Left renal pelvis (tissue), 4 donors: Measurements from ENCODE around the gene HLA-DMA. TPM values are rescaled to one million over a fixed set of nuclear protein-coding genes. Genes with fewer than 3 reads are reported as not detected.

ENCODE experiments used
- DNase-seq, 4 donors: peaks; one replicate each; pipeline ENCODE4 v3.0.0-alpha.2; 2013; ENCODE audit warnings: low read depth in 4 of 4, low spot score in 3 of 4
- polyA plus RNA-seq, 4 donors: library from polyadenylated mRNA; unstranded; fragments of 120-200 nt; gene quantifications; one replicate each; pipeline ENCODE4 v1.2.1, GENCODE V29; 2013; ENCODE audit not compliant: insufficient read length in 4 of 4

Gene HLA-DMA
- polyA plus RNA-seq, 4 donors = 6.2 to 18.5 (median 15.6) TPM

DNA sequence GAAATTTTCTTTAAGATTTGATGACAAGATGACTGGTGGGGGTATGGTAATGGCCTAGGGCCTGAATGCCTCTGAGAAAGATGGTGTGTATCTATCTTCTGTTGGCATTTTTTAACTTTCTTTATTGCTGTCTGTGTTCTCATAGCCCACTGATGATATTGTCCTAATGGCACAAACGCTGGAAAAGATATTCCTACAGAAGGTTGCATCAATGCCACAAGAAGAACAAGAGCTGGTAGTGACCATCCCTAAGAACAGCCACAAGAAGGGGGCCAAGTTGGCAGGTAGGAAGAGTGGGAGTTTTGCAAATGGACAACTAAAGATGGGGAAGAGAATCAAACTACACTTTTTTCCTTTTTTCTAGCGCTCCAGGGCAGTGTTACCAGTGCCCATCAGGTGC, 23.0 kb upstream of the HLA-DMA start:
- DNase-seq = no peak

DNA sequence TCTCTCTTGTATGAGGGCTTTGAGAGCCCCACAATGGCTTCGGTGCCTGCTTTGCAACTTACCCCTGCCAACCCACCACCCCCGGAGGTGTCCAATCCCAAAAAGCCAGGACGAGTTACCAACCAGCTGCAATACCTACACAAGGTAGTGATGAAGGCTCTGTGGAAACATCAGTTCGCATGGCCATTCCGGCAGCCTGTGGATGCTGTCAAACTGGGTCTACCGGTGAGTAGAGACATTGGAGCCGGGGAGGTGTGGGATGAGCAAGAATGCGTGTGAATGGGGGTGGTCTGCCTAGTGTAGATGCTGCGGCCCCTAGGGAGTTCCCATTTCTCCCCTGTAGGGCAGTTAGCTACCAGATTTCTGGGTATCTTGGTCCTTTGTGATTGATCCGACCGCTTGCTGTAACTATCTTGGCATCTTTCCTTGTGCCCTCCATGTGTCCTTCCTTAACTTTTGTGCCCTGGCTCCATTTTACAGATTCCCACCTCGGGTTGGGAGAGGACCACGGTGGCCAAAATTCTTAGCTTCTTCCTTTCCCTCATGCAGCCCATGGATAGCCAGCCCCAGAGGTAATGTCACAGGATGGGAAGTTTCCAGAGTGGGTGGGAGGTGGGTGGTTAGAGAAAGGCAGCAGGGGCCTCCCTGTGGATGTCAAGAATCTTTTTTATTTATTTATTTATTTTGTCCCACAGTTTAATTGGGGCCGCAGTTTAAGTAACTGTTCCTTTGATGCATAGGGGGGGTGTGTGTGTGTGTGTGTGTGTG, 21.8 kb upstream of the HLA-DMA start:
- no peak for DNase-seq

DNA sequence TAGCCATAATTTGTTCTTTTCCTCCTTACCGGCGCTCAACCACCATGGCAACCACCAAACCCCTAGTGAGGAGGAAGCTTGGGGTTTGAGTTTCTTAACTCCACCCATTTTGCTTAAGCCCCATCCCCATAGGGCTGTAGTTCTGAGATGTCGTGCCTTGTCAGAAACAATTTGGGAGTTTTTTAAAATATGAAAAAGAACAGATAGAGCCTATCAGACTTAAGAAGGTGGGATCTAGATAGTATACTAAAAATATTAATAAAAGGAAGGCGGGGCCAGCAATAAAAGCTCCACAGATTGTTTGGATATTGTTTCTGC, 21.1 kb upstream of the HLA-DMA start:
- no peak for DNase-seq

DNA sequence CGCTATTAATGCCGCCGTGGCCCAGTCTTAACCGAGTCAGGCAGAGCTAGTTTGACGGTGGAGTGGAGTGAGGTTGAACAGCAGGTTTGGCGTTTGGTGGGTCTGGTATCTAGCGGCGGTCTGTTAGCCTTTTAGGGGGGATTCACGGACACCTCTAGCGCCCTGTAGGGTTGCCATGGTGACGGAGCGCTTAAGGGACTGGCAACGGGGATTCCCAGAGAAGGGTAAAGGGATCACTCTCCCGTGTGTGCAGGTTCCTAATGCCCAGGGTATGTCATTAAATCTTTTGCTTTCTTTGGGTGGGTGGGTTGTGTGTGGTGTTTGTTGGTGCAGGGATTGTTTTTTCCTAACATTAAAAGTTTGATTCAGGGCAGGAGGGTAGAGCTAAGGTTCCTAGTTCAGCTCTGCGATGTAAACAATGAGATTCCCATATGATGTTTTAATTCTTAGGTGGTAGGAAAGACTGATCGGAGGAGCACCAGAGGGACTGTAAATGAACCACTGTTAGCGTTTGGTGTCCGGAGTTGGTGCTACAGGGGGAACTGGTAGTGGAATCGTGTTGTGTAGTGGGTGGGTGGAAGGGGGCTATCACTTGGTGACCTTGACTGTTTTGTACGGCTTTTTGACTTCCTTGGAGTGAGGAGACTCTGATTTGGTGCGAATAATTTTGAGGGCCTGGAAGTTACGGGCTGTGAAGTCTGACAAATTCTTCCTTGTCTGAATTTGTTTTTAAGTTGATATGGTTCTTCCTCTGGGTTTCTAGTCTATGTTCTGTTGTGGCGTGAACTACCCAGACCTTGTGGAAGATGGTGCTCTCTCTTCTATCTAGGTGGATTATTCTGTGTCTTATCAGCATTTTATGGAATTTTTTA, 20.5 kb upstream of the HLA-DMA start:
- DNase-seq = no peak

DNA sequence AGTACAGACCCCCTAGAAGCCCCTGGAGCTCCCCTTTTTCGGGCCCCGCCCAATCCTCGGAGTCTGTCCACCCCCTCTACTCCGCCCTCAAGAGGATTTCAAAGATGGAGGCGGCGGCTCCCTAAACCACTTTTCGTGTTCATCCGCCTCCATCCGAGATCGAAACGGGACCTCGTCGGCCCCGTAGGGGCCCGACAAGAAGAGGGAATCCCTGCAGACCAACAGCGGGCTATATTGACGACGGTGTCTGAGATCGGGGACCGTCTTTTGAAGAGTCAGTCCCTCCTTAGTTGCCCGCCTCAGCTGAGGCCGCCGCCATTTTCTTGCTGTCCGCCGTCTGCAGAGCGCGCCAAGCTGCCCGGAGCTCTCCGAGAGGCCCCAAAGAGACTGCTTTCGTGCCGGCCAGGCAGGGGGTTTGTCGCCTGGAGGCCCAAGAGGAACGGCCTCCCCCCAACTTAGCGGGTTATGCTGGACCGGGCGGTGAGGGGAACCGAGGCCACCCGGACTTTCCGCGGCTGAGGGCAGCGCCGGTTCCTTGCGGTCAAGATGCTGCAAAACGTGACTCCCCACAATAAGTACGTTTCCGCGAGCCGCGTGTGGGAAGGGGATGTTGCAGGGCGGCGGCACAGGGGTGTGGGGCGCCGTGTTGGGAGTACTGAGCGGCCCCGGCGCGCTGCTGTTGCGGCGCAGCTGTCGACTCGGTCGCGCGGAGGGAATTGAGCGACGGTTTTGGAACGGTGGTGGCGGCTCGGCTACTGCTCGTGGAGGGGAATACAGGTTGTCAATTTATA, 19.7 kb upstream of the HLA-DMA start:
- DNase-seq = no peak

DNA sequence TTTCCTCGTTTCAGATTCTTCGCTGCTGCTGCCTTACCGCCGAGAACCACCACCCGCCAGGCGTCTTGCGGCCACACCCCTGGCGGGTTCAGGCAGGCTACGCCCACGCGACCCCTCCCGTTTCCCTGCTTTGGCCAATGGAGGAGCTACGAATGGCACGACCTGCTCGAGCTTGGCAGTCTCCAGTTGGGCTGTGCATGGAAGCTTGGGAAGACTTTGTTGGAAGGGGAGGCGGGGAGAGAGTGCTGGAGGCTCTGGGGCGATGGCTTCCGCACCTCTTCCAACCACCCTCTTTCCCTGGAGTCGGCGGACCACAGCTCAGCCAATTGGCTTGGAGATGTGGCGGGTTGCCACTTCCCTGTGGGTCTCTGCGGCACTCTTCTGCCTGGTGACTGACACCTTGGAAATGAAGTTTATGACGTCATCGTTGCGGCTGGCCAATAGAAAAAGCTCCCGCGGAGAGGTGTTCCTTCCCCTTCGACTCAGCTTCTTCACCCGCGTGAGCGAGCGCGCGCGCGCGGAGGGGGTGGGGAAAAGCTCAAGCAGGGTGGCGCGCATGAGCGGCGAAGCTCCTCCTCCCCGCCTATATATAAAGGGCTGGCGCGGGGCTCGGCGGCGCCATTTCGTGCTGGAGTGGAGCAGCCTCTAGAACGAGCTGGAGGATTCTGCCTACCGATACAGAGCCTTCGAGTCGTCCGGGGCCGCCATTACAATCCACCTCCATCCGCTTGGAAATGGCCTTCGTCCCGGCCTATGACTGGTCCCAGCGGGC, 18.9 kb upstream of the HLA-DMA start:
- DNase-seq = peak; percentile 100

DNA sequence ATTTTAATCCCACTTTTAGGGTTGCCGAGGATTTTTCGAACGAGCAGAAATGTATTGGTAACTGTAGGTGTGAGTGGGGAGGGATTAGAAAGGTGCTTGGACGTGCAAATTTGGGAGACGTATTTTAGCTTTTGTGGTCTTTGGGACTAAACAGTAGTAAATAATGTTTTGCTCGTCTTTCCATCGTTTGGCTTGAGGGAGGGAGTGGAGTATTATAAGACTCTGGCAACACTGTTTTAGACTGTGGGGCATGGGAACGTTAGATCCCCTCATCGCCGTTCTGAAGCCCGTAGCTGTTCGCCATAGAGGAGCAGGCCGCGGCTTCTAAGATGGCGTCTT, 18.3 kb upstream of the HLA-DMA start:
- no peak for DNase-seq

DNA sequence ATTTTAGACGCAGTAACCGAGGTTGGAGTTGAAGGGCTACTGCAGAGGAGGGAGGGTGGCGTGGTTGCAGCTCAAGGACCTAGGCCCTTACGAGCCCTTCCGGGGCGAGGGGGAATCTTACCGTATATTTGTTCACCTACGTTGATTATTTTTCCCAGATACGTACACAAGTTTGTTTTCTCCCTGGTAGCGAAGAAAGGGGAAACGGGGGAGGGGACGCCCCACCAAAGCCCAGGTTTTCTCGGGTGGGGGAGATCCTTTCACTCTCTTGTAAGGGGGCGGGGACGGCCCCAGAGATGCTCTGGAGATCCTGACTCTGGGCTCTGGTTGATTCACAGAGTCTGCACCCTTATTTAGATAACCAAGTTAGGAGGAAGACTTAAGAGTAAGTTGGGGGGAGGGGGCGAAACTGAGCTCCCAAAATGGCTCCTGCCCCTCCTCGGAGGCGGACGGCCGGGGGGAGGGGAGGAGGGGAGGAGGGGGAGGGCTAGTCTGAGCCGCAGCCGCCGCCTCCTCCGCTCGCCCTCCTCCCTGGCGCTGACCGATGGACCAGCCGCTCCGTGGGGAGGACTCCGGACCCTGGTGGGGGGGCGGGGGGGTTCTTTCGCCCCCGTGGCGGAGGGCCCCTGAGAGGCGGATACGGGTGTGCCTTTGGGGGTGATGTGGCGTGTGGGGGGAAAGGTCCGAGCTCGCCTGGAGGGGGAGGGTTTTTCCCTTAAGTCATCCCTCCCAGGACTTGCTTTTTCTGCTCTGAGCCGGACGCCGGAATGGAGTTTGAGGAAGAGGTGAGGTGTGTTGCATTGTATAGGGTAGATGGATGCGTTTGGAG, 17.7 kb upstream of the HLA-DMA start:
- peak in 2 of 4 donors; percentile 77 to 85 for DNase-seq

DNA sequence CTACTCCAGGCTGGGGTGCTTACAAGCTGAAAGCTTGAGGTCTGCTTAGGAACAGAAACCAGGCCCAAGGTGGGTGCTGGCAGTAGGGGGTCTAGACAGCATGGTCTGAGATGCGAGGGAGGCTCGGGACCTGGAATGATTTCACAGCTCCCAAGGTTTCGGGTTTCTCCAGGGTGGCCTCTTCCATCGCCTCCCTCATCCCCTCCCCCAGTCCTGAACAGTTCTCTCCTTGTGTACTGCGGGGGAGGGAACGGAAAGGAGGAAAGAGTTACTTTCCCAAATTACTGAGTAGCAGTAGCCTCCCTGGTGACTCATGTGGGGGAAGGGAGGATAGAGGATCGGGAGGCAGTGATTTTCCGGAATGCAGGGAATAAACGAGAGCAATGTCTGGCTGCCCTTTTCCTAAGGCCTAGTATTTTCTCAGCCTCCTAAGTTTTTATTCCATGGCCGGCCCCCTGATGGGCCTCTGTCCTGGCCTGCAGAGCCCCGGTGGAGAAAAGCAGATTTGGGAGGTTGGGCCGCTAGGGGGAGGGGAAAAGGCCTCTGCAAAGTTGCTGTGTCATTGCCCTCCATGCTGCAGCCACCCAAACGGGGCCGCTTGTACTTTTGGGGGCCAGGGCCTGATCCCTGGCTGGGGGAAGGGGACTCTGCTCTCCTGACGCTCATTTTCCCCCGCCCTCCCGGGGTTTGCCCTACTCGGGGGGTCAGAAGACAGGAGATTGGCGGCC, 17.0 kb upstream of the HLA-DMA start:
- peak; percentile 85 to 90 (median 86) for DNase-seq

DNA sequence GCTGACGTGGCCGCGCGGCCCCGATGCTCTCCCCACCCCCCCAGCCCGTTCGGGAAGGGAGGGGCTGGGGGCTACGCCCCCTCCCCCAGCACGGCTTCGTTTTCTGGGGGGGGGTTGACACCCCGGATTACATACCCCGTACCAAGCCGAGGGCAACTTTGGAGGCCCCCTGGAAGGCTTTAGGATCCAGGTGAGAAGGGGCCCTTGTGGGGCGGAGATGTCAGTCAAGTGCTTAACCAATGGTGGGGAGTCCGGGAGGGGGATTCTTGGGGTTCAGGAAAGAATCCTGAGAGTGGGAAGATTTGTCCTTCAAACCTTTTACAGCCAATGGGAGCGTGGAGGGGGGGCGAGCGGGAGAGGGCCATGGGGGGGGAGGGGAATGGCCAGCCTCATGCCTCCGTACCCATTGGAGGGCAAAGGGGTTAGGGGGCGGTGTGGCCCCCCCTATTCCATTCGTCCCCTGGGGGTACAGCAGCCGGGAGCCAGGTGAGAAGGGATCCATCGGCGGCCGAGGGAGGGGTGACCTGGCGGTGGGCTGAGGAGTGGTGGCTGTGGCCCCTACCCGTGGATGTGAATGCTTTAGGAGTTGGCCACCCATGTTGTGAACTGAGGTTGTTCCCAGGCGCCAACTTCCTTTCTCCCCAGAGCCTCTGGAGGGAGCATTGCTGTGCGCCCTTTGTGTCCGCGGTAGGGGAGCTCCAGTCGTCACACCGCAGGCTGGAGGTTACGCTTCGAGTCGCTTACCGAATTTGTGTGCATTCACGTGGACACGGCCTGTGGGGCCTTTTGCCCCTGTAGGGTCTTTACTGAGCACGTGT, 16.2 kb upstream of the HLA-DMA start:
- peak in 1 of 4 donors; percentile 66 for DNase-seq

DNA sequence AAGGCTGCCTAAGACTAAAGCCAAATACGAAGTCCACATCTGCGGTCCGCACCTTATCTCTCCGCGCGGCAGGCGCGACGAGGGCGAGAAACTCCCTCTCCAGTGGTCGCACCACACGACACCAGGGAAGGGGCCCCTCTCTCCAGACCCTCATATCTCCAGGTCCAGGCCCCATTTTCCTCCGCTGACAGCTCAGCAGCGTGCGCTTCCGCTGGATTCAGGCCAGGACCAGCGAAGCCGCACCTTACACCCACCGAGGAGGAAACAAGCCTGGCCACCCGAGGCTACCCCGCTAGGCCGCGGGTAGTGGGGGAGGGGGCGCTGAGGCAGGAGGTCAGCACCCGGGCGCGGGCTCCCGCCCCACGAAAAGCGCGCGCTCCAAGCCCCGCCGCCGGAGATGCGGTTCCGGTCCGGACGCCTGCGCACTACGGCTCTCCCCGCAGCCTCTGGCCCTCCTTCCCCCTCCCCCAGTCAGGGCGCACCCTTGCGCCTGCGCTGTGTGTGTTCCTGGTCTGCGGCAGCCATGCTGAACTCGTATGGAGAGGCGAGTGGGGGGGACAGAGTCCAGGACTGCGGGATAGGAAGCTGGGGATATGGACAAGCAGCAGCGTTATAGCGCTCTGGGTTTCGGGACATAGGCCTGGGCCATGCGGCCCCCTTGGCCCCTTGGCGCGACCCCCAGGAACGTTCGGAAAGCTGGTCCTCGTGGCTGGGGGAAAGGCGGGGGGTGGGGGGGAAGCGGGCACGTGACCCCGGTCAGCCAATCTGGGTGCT, 15.4 kb upstream of the HLA-DMA start, which contains the start of gene BRD2:
Gene BRD2, plus strand, starts transcription at position 502 of the 774 bp plus-strand sequence. CDS start 4,305 bp downstream, outside the sequence.
- peak; percentile 94 to 98 (median 95) for DNase-seq

DNA sequence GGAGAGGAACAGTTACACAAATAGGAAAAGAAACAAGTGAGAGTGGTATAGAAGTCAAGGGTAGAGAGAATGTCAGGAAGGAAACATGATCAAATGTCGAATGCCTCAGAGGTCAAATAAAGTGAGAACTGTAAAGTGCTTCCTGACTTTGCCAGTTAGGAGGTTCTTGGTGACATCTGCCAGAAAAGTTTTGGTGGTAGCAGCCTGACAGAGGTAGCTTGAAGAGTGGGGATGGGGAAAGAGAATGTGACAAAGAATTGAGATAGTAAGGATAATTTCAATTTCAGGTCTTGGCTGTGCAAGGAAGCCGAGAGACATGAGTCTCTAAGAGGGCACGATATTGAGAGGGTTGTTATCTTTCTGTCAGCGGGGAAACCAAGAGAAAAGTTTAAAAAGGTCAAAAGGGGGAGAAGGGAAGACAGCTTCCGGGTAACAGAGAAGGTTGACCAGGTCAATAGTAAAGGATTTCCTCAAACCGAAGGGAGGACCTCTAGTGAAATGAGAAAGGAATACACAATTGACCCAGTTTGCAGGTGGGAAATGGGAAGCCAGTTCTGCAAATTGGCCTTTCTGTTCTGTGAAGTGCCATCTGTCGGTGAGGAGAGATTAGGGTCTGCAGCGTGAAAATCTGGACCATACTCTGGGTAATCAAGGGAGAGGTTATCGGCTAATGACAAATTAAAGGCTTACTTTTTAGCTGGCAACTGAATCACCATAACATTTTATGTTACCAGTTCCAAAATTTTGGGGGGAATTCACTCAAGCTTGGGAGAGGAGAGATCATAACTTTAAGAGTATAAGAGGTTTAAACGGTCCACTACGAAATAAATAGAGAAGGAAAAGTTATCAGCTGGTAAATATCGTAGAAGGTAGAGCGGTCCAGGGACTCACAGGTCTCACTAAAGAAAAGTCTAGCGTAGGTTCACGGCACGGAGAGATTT, 14.5 kb upstream of the HLA-DMA start:
- DNase-seq = no peak

DNA sequence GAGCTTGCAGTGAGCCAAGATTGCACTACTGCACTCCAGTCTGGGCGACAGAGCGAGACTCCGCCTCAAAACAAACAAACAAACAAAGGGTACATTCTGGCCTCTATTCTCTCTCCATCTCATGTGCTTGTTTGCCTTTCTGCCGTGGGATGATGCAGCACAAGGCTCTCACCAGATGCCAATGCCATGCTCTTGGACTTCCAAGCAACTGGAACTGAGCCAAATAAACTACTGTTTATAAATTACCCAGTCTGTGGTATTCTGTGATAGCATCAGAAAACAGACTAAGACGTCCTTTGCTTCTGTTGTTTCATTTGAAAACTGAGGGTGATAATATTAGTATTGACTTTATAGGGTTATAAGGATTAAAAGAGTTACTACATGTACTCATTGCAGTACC, 11.9 kb upstream of the HLA-DMA start:
- no peak for DNase-seq

DNA sequence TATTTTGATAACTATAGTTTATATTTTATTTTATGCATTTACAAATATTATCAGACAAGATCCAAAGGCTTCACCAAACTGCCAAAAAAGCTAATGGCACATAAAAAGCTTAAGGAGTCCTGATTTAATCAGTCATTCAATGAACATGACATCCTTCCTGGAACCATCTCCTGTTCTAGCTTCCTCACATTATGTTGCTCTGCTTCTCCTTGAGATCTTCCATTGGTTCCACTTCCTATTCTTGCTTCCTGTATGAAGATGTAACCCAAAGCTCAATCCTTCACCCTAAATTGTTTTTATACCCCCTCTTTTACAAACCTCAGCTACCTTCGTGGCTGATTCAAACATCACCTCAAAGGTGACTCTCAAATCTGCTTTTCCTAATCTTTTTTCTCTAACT, 11.0 kb upstream of the HLA-DMA start:
- no peak for DNase-seq

DNA sequence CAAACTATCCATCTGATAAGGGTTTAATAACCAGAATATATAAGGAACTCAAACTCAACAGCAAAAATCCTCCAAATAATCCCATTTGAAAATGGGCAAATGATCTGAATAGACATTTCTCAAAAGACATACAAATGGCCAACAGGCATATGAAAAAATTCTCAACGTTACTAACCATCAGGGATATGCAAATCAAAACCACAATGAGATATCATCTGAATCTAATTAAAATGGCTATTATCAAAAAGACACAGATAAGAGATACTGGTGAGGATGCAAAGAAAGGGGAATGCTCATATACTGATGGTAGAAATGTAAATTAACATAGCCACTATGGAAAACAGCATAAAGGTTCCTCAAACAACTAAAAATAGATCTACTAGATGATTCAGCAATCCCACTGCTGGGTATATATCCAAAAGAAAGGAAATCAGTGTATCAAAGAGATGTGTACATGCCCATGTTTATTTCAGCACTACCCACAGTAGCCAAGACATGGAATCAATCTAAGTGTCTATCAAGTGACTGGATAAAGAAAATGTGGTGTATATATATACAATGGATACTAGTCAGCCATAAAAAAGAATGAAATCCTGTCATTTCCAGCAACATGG, 9.4 kb upstream of the HLA-DMA start:
- DNase-seq = no peak

DNA sequence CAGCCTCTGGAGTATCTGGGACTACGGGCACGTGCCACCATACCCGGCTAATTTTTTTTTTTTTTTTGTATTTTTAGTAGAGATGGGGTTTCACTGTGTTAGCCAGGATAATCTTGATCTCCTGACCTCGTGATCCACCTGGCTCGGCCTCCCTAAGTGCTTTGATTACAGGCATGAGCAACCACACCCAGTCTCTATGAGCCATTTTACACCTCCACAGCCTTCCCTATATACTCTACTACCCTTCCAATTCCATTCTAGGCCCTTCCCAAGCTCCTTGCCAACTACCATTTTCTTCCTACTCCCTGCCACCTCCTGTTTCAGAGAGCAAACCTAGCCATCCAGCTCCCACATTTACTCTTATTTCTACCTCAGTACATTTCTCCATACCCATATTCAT, 7.7 kb upstream of the HLA-DMA start:
- DNase-seq = no peak
